HepG2 (cell line): ENCODE measurements around the gene M1AP. TPM values are rescaled to one million over a fixed set of nuclear protein-coding genes. Genes with fewer than 3 reads are reported as not detected.
A peak's percentile ranks its signal among the peaks of the same experiment; 100 is the strongest.

Experiments used
- ATAC-seq: fragments of 200-7000 bp; cut with Tn5 transposase; 3 replicates; pipeline ENCODE4 v1.9.1; 2020; ENCODE audit warnings: mild to moderate bottlenecking, moderate library complexity
- BruUV-seq: library from RNA; stranded (reverse); fragments of 400-500 nt; replicated peaks from 2 replicates; lab custom pipeline; 2021; lab: Mats Ljungman, UMichigan
- CTCF ChIA-PET: fragments of 300-600 bp; formaldehyde crosslinking; extraction: SDS; loops from one replicate; lab custom pipeline; 2021; ENCODE audit warnings: low total read pairs, inconsistent platforms, low intra/inter-chr PET ratio; lab: Yijun Ruan, JAX
- POLR2A ChIA-PET: fragments of 350-600 bp; sonication (Branson Sonifier 250); formaldehyde crosslinking; loops from one replicate; lab custom pipeline; 2020; ENCODE audit warnings: antibody characterized with exemption, inconsistent platforms; lab: Yijun Ruan, JAX
- DNase-seq: peaks from one replicate; pipeline ENCODE4 v3.0.0-alpha.2; 2015; ENCODE audit warnings: low spot score
- FAIRE-seq: peaks from 3 replicates; lab custom pipeline; 2011; peaks lifted over from hg19 to GRCh38; lab: Jason Lieb, UNC
- H2AFZ ChIP-seq: one replicate; pipeline ENCODE4 v1.6.1; 2011; ENCODE audit warnings: low read length, inconsistent platforms
- H3K27ac ChIP-seq: fragments of 300-600 bp; 3 replicates; pipeline ENCODE4 v1.8.0; 2011; ENCODE audit warnings: mixed run types, mild to moderate bottlenecking, mixed read lengths, low read length, inconsistent platforms; ENCODE audit not compliant: insufficient read depth; ENCODE audit errors: extremely low read length
- H3K27me3 ChIP-seq, 2 experiments: fragments of 200-600 bp in 1 of 2; 2 replicates in 1 of 2; 3 replicates in 1 of 2; pipeline versions ENCODE4 v1.6.0 to v1.8.0; 2011; ENCODE audit warnings: low read length in 2 of 2, mild to moderate bottlenecking in 2 of 2, moderate library complexity in 2 of 2, inconsistent platforms in 1 of 2; ENCODE audit not compliant: insufficient read depth in 2 of 2, control insufficient read depth in 1 of 2
- H3K36me3 ChIP-seq, 2 experiments: fragments of 200-600 bp in 1 of 2; replicated peaks in 1 of 2; 2 replicates in 1 of 2; 3 replicates in 1 of 2; pipeline versions ENCODE4 v1.5.1 to v1.8.0; 2011; ENCODE audit warnings: low read length in 2 of 2, inconsistent platforms in 1 of 2; ENCODE audit not compliant: insufficient read depth in 2 of 2, control insufficient read depth in 1 of 2
- H3K4me1 ChIP-seq: 2 replicates; pipeline ENCODE4 v1.5.1; 2012; ENCODE audit warnings: low read length, inconsistent platforms; ENCODE audit not compliant: insufficient read depth
- H3K4me2 ChIP-seq: 2 replicates; pipeline ENCODE4 v1.6.0; 2011; ENCODE audit warnings: low read depth, low read length, inconsistent platforms
- H3K4me3 ChIP-seq, 3 experiments: fragments of 200-600 bp in 1 of 3; sonication (generic), shearing (Covaris generic) in 1 of 3; replicated peaks in 1 of 3; 2 replicates each; pipeline ENCODE4 v1.5.1; 2011 to 2016; ENCODE audit warnings: low read length in 3 of 3, inconsistent platforms in 2 of 3, low read depth in 2 of 3, mild to moderate bottlenecking in 2 of 3, control low read depth in 1 of 3, mixed read lengths in 1 of 3; ENCODE audit not compliant: insufficient read depth in 1 of 3
- H3K79me2 ChIP-seq: one replicate; pipeline ENCODE4 v1.6.1; 2011; ENCODE audit warnings: low read length, inconsistent platforms; ENCODE audit not compliant: insufficient read depth
- H3K9ac ChIP-seq: 2 replicates; pipeline ENCODE4 v1.6.0; 2011; ENCODE audit warnings: mild to moderate bottlenecking, low read depth, low read length, inconsistent platforms; ENCODE audit not compliant: insufficient read depth
- H3K9me3 ChIP-seq: 2 replicates; pipeline ENCODE4 v1.5.1; 2012; ENCODE audit warnings: mild to moderate bottlenecking, low read length
- H4K20me1 ChIP-seq: 2 replicates; pipeline ENCODE4 v1.6.0; 2011; ENCODE audit warnings: inconsistent platforms, mild to moderate bottlenecking, low read length, moderate library complexity; ENCODE audit not compliant: insufficient read depth
- CCDC6 ChIP-seq: sonication (generic); formaldehyde crosslinking; IDR thresholded peaks from 2 replicates; pipeline ENCODE4 v1.8.1; 2022; ENCODE audit warnings: mild to moderate bottlenecking, missing genetic modification reagents, moderate library complexity
- HOXA3 ChIP-seq: sonication (generic); formaldehyde crosslinking; IDR thresholded peaks from 2 replicates; pipeline ENCODE4 v1.5.0; 2020; ENCODE audit warnings: missing genetic modification reagents
- LCORL ChIP-seq, 2 experiments: fragments of 450-650 bp in 1 of 2; sonication (generic) in 1 of 2; formaldehyde crosslinking in 1 of 2; IDR thresholded peaks; 2 replicates each; pipeline versions ENCODE4 v1.5.0 to v1.6.1; 2017 to 2020; ENCODE audit warnings: antibody characterized with exemption in 1 of 2, missing genetic modification reagents in 1 of 2
- NR3C1 ChIP-seq: sonication (generic); formaldehyde crosslinking; IDR thresholded peaks from 2 replicates; pipeline ENCODE4 v1.4.0; 2020; ENCODE audit warnings: missing genetic modification reagents
- RAD21 ChIP-seq: fragments of 450-650 bp; formaldehyde crosslinking; IDR thresholded peaks from 2 replicates; pipeline ENCODE4 v1.5.0; 2020; ENCODE audit warnings: mild to moderate bottlenecking
- WIZ ChIP-seq: sonication (generic); formaldehyde crosslinking; IDR thresholded peaks from 2 replicates; pipeline ENCODE4 v1.5.1; 2020; ENCODE audit warnings: mild to moderate bottlenecking, missing genetic modification reagents
- ZBTB38 ChIP-seq: sonication (generic); formaldehyde crosslinking; IDR thresholded peaks from 2 replicates; pipeline ENCODE4 v1.5.1; 2020; ENCODE audit warnings: mild to moderate bottlenecking, missing genetic modification reagents
- ZNF713 ChIP-seq: sonication (generic); formaldehyde crosslinking; IDR thresholded peaks from 2 replicates; pipeline ENCODE4 v1.4.0; 2020; ENCODE audit warnings: mild to moderate bottlenecking, missing genetic modification reagents
- ZNF788 ChIP-seq: sonication (generic); formaldehyde crosslinking; IDR thresholded peaks from 2 replicates; pipeline ENCODE4 v1.5.0; 2020; ENCODE audit warnings: mild to moderate bottlenecking, missing genetic modification reagents, borderline replicate concordance
- ZNF816 ChIP-seq: sonication (generic); formaldehyde crosslinking; IDR thresholded peaks from 2 replicates; pipeline ENCODE4 v1.8.0; 2022; ENCODE audit warnings: missing genetic modification reagents, mild to moderate bottlenecking, borderline replicate concordance
- WGBS: methylation state at CpG from one replicate; pipeline ENCODE4 v1.1.6; 2017; ENCODE audit warnings: low lambda C conversion rate; 5-methylcytosine and 5-hydroxymethylcytosine counted together
- in situ Hi-C: cut with HindIII; loops from 2 replicates; pipeline ENCODE4 v1.10.0; 2017; ENCODE audit warnings: low pct_unique_long_range_greater_than_20kb; ENCODE audit not compliant: extremely low pct_ligation_motif_present
- intact Hi-C: fragments of 100-400 bp; cut with micrococcal nuclease; formaldehyde crosslinking; loops from one replicate; pipeline ENCODE4 v1.10.0; 2022; ENCODE audit not compliant: unreplicated experiment
- polyA plus RNA-seq, 8 experiments: library from polyadenylated mRNA; depleted of rRNA in 3 of 8; stranded (reverse) in 7 of 8; unstranded in 1 of 8; fragments of >200 nt; fragmentation: Illumina TruSeq in 4 of 8; extraction: Trizol in 4 of 8; gene quantifications; 2 replicates each; pipeline versions ENCODE4 v1.2.1 to v1.2.3, GENCODE V29; 2011 to 2016; ENCODE audit warnings: low read depth in 4 of 8, missing spikeins in 1 of 8, mixed read lengths in 1 of 8; ENCODE audit not compliant: insufficient read depth in 1 of 8
- total RNA-seq, 5 experiments: library from RNA; depleted of rRNA; stranded (reverse); fragments of >200 nt; fragmentation: Illumina TruSeq; extraction: Trizol; gene quantifications; 2 replicates each; pipeline ENCODE4 v1.2.3, GENCODE V29; 2016; ENCODE audit warnings: low read depth in 1 of 5
- TF ChIP-seq, protein P1 (sequence below): sonication (generic); formaldehyde crosslinking; IDR thresholded peaks from 2 replicates; pipeline ENCODE4 v1.4.0; 2020; ENCODE audit warnings: missing genetic modification reagents
- TF ChIP-seq, protein P2 (sequence below): sonication (generic); formaldehyde crosslinking; IDR thresholded peaks from 2 replicates; pipeline ENCODE4 v1.9.0; 2021; ENCODE audit warnings: missing genetic modification reagents, borderline replicate concordance
- TF ChIP-seq, protein P3 (sequence below): sonication (generic); formaldehyde crosslinking; IDR thresholded peaks from 2 replicates; pipeline ENCODE4 v1.8.1; 2022; ENCODE audit warnings: low read depth, mild to moderate bottlenecking, missing genetic modification reagents

M1AP gene
- total and polyA plus RNA-seq, 2 of the 13 experiments (the other 11 are each of a cell fraction or from before 2014, with no cell fraction given) = not detected

DNA sequence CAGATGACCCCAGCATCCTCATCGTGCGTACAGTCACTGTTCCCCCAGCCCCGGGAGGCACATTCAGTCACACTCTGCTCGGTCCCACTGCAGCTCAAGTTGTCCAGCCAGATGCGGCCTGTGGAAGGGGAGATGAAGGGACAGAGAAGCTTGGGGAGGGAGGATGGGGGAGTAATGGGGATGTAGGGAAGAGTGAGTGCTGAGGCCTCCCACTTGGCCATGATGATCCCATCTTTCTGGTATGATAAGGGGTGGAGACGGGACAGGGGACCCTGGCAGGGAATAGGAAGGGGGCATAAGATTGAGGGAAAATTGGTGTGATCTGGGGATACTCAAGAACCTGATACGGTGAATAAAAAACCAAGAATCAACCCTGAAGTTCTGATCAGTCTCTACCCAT is 97.9 kb downstream of the M1AP start (continued):
- TF ChIP-seq, protein P1, sequence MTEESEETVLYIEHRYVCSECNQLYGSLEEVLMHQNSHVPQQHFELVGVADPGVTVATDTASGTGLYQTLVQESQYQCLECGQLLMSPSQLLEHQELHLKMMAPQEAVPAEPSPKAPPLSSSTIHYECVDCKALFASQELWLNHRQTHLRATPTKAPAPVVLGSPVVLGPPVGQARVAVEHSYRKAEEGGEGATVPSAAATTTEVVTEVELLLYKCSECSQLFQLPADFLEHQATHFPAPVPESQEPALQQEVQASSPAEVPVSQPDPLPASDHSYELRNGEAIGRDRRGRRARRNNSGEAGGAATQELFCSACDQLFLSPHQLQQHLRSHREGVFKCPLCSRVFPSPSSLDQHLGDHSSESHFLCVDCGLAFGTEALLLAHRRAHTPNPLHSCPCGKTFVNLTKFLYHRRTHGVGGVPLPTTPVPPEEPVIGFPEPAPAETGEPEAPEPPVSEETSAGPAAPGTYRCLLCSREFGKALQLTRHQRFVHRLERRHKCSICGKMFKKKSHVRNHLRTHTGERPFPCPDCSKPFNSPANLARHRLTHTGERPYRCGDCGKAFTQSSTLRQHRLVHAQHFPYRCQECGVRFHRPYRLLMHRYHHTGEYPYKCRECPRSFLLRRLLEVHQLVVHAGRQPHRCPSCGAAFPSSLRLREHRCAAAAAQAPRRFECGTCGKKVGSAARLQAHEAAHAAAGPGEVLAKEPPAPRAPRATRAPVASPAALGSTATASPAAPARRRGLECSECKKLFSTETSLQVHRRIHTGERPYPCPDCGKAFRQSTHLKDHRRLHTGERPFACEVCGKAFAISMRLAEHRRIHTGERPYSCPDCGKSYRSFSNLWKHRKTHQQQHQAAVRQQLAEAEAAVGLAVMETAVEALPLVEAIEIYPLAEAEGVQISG (CRISPR knock-in tag) = no peak

DNA sequence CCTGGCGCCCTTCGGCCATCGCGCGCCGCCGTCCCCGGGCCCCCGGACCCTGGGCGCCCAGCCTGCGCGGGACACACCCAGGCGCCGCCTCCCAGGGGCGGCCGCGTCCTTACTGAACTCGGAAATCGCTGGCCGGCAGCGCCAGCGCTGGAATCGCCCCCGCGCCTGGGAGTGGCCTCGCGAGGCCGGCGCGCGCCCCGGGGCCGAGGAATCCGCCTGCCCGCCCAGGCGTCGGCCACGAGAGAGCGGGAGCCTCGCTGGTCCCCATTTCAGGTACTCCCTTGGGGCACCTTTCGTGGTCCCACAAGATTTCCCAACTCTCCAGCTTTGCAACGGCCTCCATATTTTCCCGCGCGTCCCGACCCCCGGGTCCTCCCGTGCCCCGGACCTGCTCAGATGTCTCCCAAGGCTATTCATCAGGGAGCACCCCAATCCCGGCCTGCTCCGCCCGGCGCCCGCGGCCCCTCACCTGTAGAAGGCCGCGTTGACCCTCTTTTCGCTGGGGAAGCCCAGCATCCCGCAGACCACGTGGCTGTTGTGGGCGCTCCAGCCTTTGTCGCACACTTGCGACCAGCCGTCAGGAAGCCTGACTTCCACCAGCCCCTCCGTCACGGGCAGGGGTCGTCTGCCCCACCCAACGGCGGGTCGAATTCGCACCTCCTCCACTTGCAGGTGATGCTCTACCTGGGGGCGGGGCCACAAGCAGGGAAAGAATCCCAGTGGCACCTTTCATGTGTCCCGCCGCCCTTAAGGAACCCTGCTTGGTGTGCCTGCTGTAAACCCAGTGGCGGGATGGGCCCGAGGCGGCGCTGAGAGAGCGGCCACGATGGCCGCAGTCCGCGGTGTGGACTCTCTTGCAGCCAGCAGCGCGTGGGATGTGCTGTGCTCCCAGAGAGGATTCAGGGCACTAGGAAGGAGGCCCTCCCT is 99.0 kb downstream of the M1AP start:
- no peak for FAIRE-seq
- Histone ChIP-seq H4K20me1 (no peaks in the 10 kb centered on the region), H3K4me3 (peak overlapping the region; percentile 33 to 73 (median 56)), H3K79me2 (no peaks in the 10 kb centered on the region), H3K36me3 (no peaks in the 10 kb centered on the region), H3K9me3 (no peaks in the 10 kb centered on the region), H3K4me2 (peak overlapping the region; percentile 74), H3K4me1 (peaks cover 53% of the 10 kb centered on the region), H3K9ac (peak overlapping the region; percentile 51), H3K27me3 (peaks cover 0 to 27% of the 10 kb centered on the region in 2 experiments; a peak in 2 of 5 replicates), H2AFZ (no peak overlapping the region), H3K27ac (no peak overlapping the region)
- BruUV-seq = no TSS peak
- 45% methylated on average over 42 of the region's 85 CpGs for WGBS
- ChIA-PET CTCF (no interaction called here), POLR2A (interaction anchor here (1.1 kb wide), 1 partner anchor 25 kb away, joined by 3 read pairs; no protein-coding TSS in a partner anchor)
- in situ Hi-C loops = no loop called here
- intact Hi-C loops = no loop called here
- DNase-seq = peak; percentile 50
- peak; percentile 77 for ATAC-seq
- TF ChIP-seq LCORL (IDR thresholded peaks at IDR 0.05) (no peak), LCORL (CRISPR knock-in tag; IDR thresholded peaks at IDR 0.05) (peak; percentile 3), WIZ (CRISPR knock-in tag) (no peak), ZBTB38 (CRISPR knock-in tag) (0 out of 2 replicates have a peak, but pooled peaks have one; percentile 18), CCDC6 (peak; percentile 37; the same call in 1 of the 2 replicates), ZNF816 (CRISPR knock-in tag) (no peak), NR3C1 (CRISPR knock-in tag) (no peak), ZNF788 (CRISPR knock-in tag) (no peak; the same call in 1 of the 2 replicates), RAD21 (peak; percentile 16; the same call in 1 of the 2 replicates), ZNF713 (CRISPR knock-in tag) (no peak), HOXA3 (CRISPR knock-in tag) (peak; percentile 44; the same call in 1 of the 2 replicates)
- TF ChIP-seq, protein P2, sequence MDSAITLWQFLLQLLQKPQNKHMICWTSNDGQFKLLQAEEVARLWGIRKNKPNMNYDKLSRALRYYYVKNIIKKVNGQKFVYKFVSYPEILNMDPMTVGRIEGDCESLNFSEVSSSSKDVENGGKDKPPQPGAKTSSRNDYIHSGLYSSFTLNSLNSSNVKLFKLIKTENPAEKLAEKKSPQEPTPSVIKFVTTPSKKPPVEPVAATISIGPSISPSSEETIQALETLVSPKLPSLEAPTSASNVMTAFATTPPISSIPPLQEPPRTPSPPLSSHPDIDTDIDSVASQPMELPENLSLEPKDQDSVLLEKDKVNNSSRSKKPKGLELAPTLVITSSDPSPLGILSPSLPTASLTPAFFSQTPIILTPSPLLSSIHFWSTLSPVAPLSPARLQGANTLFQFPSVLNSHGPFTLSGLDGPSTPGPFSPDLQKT (CRISPR knock-in tag) = no peak
- TF ChIP-seq, protein P3, sequence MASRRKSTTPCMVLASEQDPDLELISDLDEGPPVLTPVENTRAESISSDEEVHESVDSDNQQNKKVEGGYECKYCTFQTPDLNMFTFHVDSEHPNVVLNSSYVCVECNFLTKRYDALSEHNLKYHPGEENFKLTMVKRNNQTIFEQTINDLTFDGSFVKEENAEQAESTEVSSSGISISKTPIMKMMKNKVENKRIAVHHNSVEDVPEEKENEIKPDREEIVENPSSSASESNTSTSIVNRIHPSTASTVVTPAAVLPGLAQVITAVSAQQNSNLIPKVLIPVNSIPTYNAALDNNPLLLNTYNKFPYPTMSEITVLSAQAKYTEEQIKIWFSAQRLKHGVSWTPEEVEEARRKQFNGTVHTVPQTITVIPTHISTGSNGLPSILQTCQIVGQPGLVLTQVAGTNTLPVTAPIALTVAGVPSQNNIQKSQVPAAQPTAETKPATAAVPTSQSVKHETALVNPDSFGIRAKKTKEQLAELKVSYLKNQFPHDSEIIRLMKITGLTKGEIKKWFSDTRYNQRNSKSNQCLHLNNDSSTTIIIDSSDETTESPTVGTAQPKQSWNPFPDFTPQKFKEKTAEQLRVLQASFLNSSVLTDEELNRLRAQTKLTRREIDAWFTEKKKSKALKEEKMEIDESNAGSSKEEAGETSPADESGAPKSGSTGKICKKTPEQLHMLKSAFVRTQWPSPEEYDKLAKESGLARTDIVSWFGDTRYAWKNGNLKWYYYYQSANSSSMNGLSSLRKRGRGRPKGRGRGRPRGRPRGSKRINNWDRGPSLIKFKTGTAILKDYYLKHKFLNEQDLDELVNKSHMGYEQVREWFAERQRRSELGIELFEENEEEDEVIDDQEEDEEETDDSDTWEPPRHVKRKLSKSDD (CRISPR knock-in tag) = peak; percentile 77
